NT2/D1 (cell line): ENCODE measurements around the gene CABP2.

Source experiments
- YY1 ChIP-seq: IDR thresholded peaks from 2 replicates; pipeline ENCODE4 v1.6.1; 2011; ENCODE audit not compliant: insufficient read length, insufficient read depth
- ZNF274 ChIP-seq: IDR thresholded peaks from 2 replicates; pipeline ENCODE4 v1.6.1; 2011; ENCODE audit warnings: mild to moderate bottlenecking, low read depth, low read length

DNA sequence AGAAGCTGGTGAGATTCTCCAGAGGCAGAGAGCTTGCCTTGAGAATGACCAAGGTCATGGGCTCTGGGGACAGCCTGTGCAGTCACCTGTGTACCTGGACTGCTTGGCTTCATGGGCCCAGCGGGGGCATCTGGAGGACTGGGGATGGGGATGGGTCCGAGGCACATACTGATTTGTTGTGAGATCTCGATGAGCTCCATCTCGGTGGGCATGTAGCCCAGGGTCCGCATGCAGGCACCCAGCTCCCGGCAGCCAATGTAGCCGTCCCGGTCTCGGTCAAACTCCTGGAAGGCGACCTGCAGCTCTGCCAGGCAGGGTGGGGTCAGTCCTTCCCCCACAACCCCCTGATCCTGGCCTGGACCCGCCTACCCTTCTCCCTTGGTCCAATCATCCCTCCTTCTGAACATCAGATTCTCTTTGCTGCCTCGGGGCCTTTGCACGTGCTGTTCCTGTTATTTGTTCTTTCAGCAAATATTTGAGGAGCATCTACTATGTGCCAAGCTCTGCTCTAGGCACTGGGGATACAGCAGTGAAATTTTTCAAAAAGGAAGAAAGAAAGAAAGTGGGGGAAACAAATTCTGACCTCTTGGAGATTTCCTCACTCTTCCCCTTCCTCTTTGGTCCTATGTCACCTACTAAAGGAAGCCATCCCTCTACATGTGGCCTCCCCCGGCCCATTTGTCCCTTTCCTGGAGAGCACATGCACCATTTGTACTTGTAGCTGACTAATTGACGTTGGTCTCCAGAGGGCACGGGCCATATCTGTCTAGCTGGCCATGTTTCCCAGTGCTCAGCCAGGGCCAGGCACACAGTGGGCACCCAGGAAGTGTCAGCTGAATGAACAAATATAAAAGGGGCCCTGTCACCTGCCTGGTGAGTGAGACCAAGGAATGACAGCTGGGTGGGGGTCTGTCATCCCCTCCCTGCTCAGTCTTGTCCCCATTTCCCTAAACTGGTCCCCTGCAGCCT is 2.1 kb downstream of the CABP2 start:
- TF ChIP-seq YY1 (no peak), ZNF274 (no peak)
